Left hindlimb (tissue), 1 donor: Measurements from ENCODE around the gene THRA.

Experiments used
- DNase-seq: peaks from one replicate; pipeline ENCODE4 v3.0.0-alpha.2; 2018

The THRA gene

GRCh38 chr17:40062329-40063186, at the start of gene THRA:
TSS of gene THRA (plus strand) at chr17:40062965. CDS start at chr17:40074489, 11,524 bp downstream.
- peak; percentile 77 for DNase-seq

GRCh38 chr17:40014375-40014980, 48.3 kb upstream of the THRA start:
- no peak for DNase-seq

GRCh38 chr17:40015005-40015997, 47.5 kb upstream of the THRA start, which contains the start of gene CSF3:
TSS of gene CSF3 (plus strand) at chr17:40015440. CDS start at chr17:40015475, 35 bp downstream.
- no peak for DNase-seq

DNA sequence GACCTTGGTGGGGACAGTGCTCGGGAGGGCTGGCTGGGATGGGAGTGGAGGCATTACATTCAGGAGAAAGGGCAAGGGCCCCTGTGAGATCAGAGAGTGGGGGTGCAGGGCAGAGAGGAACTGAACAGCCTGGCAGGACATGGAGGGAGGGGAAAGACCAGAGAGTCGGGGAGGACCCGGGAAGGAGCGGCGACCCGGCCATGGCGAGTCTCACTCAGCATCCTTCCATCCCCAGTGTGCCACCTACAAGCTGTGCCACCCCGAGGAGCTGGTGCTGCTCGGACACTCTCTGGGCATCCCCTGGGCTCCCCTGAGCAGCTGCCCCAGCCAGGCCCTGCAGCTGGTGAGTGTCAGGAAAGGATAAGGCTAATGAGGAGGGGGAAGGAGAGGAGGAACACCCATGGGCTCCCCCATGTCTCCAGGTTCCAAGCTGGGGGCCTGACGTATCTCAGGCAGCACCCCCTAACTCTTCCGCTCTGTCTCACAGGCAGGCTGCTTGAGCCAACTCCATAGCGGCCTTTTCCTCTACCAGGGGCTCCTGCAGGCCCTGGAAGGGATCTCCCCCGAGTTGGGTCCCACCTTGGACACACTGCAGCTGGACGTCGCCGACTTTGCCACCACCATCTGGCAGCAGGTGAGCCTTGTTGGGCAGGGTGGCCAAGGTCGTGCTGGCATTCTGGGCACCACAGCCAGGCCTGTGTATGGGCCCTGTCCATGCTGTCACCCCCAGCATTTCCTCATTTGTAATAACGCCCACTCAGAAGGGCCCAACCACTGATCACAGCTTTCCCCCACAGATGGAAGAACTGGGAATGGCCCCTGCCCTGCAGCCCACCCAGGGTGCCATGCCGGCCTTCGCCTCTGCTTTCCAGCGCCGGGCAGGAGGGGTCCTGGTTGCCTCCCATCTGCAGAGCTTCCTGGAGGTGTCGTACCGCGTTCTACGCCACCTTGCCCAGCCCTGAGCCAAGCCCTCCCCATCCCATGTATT, 46.5 kb upstream of the THRA start:
- no peak for DNase-seq

DNA sequence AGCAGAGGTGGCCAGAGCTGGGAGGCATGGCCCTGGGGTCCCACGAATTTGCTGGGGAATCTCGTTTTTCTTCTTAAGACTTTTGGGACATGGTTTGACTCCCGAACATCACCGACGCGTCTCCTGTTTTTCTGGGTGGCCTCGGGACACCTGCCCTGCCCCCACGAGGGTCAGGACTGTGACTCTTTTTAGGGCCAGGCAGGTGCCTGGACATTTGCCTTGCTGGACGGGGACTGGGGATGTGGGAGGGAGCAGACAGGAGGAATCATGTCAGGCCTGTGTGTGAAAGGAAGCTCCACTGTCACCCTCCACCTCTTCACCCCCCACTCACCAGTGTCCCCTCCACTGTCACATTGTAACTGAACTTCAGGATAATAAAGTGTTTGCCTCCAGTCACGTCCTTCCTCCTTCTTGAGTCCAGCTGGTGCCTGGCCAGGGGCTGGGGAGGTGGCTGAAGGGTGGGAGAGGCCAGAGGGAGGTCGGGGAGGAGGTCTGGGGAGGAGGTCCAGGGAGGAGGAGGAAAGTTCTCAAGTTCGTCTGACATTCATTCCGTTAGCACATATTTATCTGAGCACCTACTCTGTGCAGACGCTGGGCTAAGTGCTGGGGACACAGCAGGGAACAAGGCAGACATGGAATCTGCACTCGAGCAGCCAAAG, 45.2 kb upstream of the THRA start:
- DNase-seq = no peak

DNA sequence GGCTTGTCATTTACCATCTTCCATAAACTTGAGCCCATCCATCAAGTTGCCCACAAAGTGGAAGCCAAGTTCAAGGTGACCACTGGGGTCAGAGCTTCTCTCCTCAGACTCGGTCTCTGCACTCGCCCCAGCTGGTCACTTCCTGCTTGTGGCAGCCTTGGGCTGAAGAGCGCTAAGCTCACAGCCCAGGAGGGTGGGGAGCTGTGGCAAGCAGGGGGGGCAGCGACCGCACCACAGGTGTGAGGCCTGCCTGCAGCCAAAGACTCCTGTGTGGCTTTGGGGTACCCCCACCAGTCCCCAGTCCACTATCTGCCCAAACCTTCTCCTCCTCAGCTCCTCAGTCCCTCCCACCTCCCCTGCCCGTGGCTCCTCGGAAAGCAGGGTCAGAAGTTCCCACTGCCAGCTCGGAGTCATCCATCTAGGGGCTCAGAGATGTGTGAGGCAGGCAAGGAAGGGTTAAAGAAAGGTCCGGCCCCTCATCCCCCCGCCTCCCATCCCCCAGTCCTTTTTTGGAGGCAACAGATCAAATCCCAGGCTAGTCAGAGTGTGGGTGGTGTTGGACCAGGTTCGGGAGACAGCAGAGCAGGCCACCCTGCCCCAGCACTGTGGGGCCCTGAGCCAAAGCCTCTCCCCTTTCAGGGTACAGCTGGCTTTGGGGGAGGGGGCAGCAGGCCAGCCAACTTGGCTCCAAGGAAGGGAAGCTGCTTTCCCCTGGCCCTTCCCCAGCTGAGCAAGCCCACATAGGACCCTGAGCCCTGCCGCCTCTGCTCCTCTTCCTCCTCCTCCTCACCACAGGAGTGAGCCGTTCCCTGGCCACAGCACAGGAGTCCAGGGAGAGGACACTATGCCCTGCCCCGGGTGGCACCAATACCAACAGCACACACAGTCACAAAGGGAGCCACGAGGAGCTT, 44.3 kb upstream of the THRA start:
- DNase-seq = peak; percentile 84

GRCh38 chr17:40019140-40019991, 43.4 kb upstream of the THRA start:
- no peak for DNase-seq

DNA sequence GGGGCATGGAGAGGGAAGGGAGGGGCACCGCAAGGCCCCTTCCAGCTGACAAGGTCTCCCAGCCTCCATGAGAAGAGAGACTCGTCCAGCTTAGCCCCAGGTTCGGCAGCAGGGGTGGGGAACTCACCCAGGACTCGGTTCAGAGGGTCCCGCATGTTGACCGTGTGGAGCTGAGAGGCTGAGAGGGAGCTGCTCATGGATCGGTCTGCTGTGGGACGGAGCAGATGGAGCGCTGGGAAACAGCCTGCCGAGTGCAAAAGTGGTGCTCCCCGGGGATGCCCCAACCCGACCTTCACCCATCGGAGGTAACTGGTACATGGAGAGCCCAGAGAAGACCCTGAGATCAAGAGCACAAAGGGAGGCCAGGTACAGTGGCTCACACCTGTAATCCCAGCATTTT, 42.6 kb upstream of the THRA start:
- no peak for DNase-seq

DNA sequence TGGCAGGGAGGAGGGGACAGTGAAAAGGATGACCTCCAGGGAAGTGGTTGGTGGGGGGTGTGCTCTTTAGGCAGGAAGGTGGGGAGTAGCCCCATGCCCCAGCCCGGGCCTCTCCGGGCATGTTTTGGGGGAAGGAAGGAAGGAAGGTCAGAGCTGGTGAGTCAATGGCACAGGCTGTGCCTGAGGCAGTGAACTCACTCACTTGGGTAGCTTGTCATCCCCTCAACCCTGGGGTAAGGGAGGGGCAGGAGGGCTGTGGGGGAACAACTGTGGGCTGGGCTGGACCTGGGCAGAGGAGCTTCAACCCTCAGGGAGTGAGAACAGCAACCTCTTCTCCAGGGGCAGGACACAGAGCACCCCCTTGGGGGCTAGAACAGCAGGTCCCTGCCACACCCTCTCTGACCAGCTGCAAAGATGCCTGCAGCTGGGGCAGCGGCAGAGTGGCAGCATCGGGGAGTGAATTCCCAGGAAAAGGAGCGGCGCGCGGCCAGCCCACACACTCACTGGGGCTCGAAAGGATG, 41.3 kb upstream of the THRA start:
- DNase-seq = peak; percentile 48

GRCh38 chr17:40022497-40022896, 40.3 kb upstream of the THRA start:
- DNase-seq = no peak

GRCh38 chr17:40022961-40023541, 39.7 kb upstream of the THRA start:
- no peak for DNase-seq

DNA sequence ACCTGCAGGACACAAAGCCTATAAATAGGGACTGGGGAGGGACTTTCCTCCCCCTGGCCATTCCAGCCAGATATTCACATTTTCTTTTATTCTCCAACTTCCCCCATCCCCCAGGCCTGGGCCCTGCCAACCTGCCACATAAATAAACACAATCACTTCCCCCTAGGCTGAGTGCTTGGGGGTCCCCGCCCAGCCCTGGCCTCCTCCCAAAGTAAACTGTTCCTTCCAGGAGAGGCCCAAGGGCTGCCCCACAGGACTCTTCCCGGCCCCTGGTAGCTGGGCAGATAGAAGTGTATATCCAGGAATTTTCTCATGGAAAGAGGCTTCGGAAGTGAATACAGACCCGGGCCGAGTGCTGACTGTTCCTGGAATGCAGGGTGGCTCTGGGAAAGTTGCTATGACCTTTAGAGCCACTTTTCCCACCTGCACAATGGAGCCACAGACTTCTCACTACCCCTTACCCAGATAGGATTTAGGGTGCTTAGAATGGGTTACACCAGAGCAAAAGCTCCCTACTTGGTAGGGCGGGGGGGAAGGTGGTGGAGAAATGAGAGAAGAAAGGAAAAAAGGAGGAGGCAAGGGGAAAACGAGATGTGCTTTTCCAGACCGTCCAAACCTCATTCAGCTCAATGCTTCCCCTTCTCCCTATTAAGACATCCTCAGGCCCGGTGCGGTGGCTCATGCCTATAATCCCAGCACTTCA, 39.0 kb upstream of the THRA start:
- DNase-seq = no peak

DNA sequence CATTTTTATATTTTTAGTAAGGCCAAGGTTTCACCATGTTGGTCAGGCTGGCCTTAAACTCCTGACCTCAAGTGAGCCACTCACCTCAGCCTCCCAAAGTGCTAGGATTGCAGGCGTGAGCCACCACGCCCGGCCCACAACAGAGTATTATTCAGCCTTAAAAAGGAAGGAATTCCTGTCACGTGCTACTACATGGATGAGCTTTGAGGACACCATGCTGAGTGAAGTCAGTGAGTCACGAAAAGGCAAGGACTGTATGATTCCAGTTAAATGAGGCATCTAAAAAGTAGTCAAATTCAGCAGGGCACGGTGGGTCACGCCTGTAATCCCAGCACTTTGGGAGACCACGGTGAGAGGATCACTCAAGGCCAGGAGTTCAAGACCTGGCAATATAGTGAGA, 37.9 kb upstream of the THRA start:
- DNase-seq = no peak

GRCh38 chr17:40025559-40025958, 37.2 kb upstream of the THRA start:
- DNase-seq = no peak

- no peak for DNase-seq
Measured at GRCh38 chr17:40025991-40026815, 36.6 kb upstream of the THRA start.

GRCh38 chr17:40026816-40027613, 35.8 kb upstream of the THRA start:
- DNase-seq = peak; percentile 79
